IMR-90 (cell line): ENCODE results near the gene SAMD4B. TPM values are rescaled to one million over a fixed set of nuclear protein-coding genes. Genes with fewer than 3 reads are reported as not detected.

Experiments
- ATAC-seq: fragments of 200-7000 bp; cut with Tn5 transposase; 2 replicates; pipeline ENCODE4 v1.9.1; 2020; ENCODE audit warnings: low read depth, mild to moderate bottlenecking, moderate library complexity
- BruUV-seq: library from RNA; stranded (reverse); fragments of 400-500 nt; replicated peaks from 2 replicates; lab custom pipeline; 2021; lab: Mats Ljungman, UMichigan
- CTCF ChIA-PET: fragments of 300-600 bp; formaldehyde crosslinking; extraction: SDS; loops from one replicate; lab custom pipeline; 2021; ENCODE audit warnings: antibody characterized with exemption; lab: Yijun Ruan, JAX
- POLR2A ChIA-PET: fragments of 300-600 bp; sonication (Branson Sonifier 250); formaldehyde crosslinking; loops from one replicate; lab custom pipeline; 2022; ENCODE audit warnings: antibody characterized with exemption; ENCODE audit not compliant: unreplicated experiment; lab: Charles Lee
- DNase-seq: peaks from one replicate; pipeline ENCODE4 v3.0.0; 2013
- H2AFZ ChIP-seq: replicated peaks from 2 replicates; pipeline ENCODE3; 2013; ENCODE audit warnings: low read length, mild to moderate bottlenecking; ENCODE audit not compliant: poor library complexity
- H2AK5ac ChIP-seq: 2 replicates; pipeline ENCODE4 v1.6.1; 2013; ENCODE audit warnings: low read depth, low read length, inconsistent platforms
- H2AK9ac ChIP-seq: replicated peaks from 2 replicates; pipeline ENCODE3; 2013; ENCODE audit warnings: mild to moderate bottlenecking, low read depth, low read length, moderate library complexity; ENCODE audit not compliant: poor library complexity
- H2BK120ac ChIP-seq: 2 replicates; pipeline ENCODE4 v1.6.1; 2013; ENCODE audit warnings: low read depth, low read length, inconsistent platforms
- H2BK15ac ChIP-seq: 3 replicates; pipeline ENCODE4 v1.6.1; 2013; ENCODE audit warnings: low read depth, low read length, inconsistent platforms
- H2BK20ac ChIP-seq: 2 replicates; pipeline ENCODE4 v1.6.1; 2013; ENCODE audit warnings: low read depth, mild to moderate bottlenecking, inconsistent platforms, low read length, moderate library complexity
- H2BK5ac ChIP-seq: 2 replicates; pipeline ENCODE4 v1.6.1; 2013; ENCODE audit warnings: mild to moderate bottlenecking, low read depth, low read length, inconsistent platforms; ENCODE audit not compliant: poor library complexity, severe bottlenecking
- H3K14ac ChIP-seq: replicated peaks from 2 replicates; pipeline ENCODE4 v1.6.1; 2013; ENCODE audit warnings: low read depth, low read length, inconsistent platforms
- H3K18ac ChIP-seq: 2 replicates; pipeline ENCODE4 v1.6.1; 2013; ENCODE audit warnings: low read depth, low read length, control low read depth
- H3K23ac ChIP-seq: 2 replicates; pipeline ENCODE4 v1.6.1; 2013; ENCODE audit warnings: low read depth, low read length, inconsistent platforms
- H3K27ac ChIP-seq: 2 replicates; pipeline ENCODE4 v1.5.1; 2013; ENCODE audit warnings: mild to moderate bottlenecking, control low read depth, low read length; ENCODE audit not compliant: insufficient read depth
- H3K27me3 ChIP-seq: 2 replicates; pipeline ENCODE4 v1.6.1; 2013; ENCODE audit warnings: low read length; ENCODE audit not compliant: control insufficient read depth, insufficient read depth
- H3K36me3 ChIP-seq: 2 replicates; pipeline ENCODE4 v1.6.1; 2013; ENCODE audit warnings: low read length, mixed read lengths; ENCODE audit not compliant: control insufficient read depth, insufficient read depth
- H3K4ac ChIP-seq: 2 replicates; pipeline ENCODE4 v1.6.1; 2013; ENCODE audit warnings: low read depth, low read length, inconsistent platforms
- H3K4me1 ChIP-seq: 2 replicates; pipeline ENCODE4 v1.6.1; 2013; ENCODE audit warnings: low read length, mixed read lengths; ENCODE audit not compliant: control insufficient read depth, insufficient read depth
- H3K4me2 ChIP-seq: 2 replicates; pipeline ENCODE4 v1.6.1; 2013; ENCODE audit warnings: low read depth, mild to moderate bottlenecking, control low read depth, low read length, moderate library complexity
- H3K4me3 ChIP-seq: 2 replicates; pipeline ENCODE4 v1.5.1; 2013; ENCODE audit warnings: low read depth, mild to moderate bottlenecking, control low read depth, low read length, moderate library complexity; ENCODE audit not compliant: insufficient read depth
- H3K56ac ChIP-seq: 2 replicates; pipeline ENCODE4 v1.6.1; 2013; ENCODE audit warnings: low read length, inconsistent platforms; ENCODE audit not compliant: insufficient read depth; ENCODE audit errors: extremely low read depth
- H3K79me1 ChIP-seq, 2 experiments: 2 replicates each; pipeline ENCODE4 v1.6.1; 2013; ENCODE audit warnings: low read length in 2 of 2, inconsistent platforms in 1 of 2, low read depth in 1 of 2
- H3K9ac ChIP-seq: 2 replicates; pipeline ENCODE4 v1.6.1; 2013; ENCODE audit warnings: low read depth, low read length, control low read depth
- H3K9me1 ChIP-seq: 2 replicates; pipeline ENCODE4 v1.6.1; 2013; ENCODE audit warnings: low read length, inconsistent platforms; ENCODE audit not compliant: insufficient read depth
- H3K9me3 ChIP-seq: 2 replicates; pipeline ENCODE4 v1.6.1; 2013; ENCODE audit warnings: low read length; ENCODE audit not compliant: control insufficient read depth, insufficient read depth
- H4K20me1 ChIP-seq: 2 replicates; pipeline ENCODE4 v1.6.1; 2013; ENCODE audit warnings: low read length, inconsistent platforms; ENCODE audit not compliant: insufficient read depth
- H4K5ac ChIP-seq: 2 replicates; pipeline ENCODE4 v1.6.1; 2013; ENCODE audit warnings: mild to moderate bottlenecking, low read depth, low read length, control low read depth
- H4K8ac ChIP-seq, 2 experiments: 2 replicates each; pipeline ENCODE4 v1.6.1; 2013; ENCODE audit warnings: low read depth in 2 of 2, low read length in 2 of 2, control low read depth in 1 of 2, inconsistent platforms in 1 of 2
- H4K91ac ChIP-seq: 2 replicates; pipeline ENCODE4 v1.6.1; 2013; ENCODE audit warnings: low read depth, low read length, inconsistent platforms; ENCODE audit not compliant: insufficient read depth
- MAZ ChIP-seq: IDR thresholded peaks from 2 replicates; pipeline ENCODE4 v1.6.1; 2012; ENCODE audit warnings: low read depth, mild to moderate bottlenecking, low read length, improper control_type of control experiment, moderate library complexity, borderline replicate concordance
- MXI1 ChIP-seq: IDR thresholded peaks from 2 replicates; pipeline ENCODE4 v1.6.1; 2012; ENCODE audit warnings: low read depth, mild to moderate bottlenecking, low read length, moderate library complexity, borderline replicate concordance
- RAD21 ChIP-seq: IDR thresholded peaks from 2 replicates; pipeline ENCODE4 v1.6.1; 2012; ENCODE audit warnings: low read length, improper control_type of control experiment
- WGBS, 2 experiments: methylation state at CpG; one replicate each; pipeline versions ENCODE4 v1.1.5 to v1.1.7; 2013; ENCODE audit warnings: missing lambda C conversion rate in 2 of 2; ENCODE audit not compliant: insufficient read length in 1 of 2; ENCODE audit errors: extremely low coverage in 2 of 2; 5-methylcytosine and 5-hydroxymethylcytosine counted together
- dilution Hi-C: fragments of 300-500 bp; cut with HindIII; formaldehyde crosslinking; loops from one replicate; pipeline ENCODE4 v1.14.3; 2018; ENCODE audit warnings: low sequenced_read_pairs; ENCODE audit not compliant: unreplicated experiment
- in situ Hi-C: fragments of 300-500 bp; cut with MboI; formaldehyde crosslinking; loops from 3 replicates; pipeline ENCODE4 v1.14.3; 2019; ENCODE audit warnings: low sequenced_read_pairs, inconsistent platforms, mixed read lengths
- intact Hi-C: fragments of 100-400 bp; cut with micrococcal nuclease; formaldehyde crosslinking; loops from 2 replicates; pipeline ENCODE4 v1.10.0; 2022
- polyA plus RNA-seq, 3 experiments: library from polyadenylated mRNA; depleted of rRNA; stranded (reverse); fragments of >200 nt; gene quantifications; 2 replicates each; pipeline ENCODE4 v1.2.3, GENCODE V29; 2012; ENCODE audit warnings: low replicate concordance in 1 of 3
- total RNA-seq: library from RNA; depleted of rRNA; stranded (reverse); fragments of >200 nt; gene quantifications from 2 replicates; pipeline ENCODE4 v1.2.3, GENCODE V29; 2012
- TF ChIP-seq, protein P1 (sequence below): fragments of 150-350 bp; IDR thresholded peaks from 2 replicates; pipeline ENCODE4 v1.6.1; 2016; ENCODE audit warnings: low read depth, mild to moderate bottlenecking, low read length, moderate library complexity, borderline replicate concordance
- TF ChIP-seq, protein P2 (sequence below): fragments of 150-350 bp; IDR thresholded peaks from 2 replicates; pipeline ENCODE4 v1.6.1; 2017; ENCODE audit warnings: mild to moderate bottlenecking, antibody characterized with exemption, low read length, low read depth

Gene SAMD4B
- total and polyA plus RNA-seq, 2 of the 4 experiments (the other 2 are of a cell fraction), result 18.3 to 97.2 TPM

DNA sequence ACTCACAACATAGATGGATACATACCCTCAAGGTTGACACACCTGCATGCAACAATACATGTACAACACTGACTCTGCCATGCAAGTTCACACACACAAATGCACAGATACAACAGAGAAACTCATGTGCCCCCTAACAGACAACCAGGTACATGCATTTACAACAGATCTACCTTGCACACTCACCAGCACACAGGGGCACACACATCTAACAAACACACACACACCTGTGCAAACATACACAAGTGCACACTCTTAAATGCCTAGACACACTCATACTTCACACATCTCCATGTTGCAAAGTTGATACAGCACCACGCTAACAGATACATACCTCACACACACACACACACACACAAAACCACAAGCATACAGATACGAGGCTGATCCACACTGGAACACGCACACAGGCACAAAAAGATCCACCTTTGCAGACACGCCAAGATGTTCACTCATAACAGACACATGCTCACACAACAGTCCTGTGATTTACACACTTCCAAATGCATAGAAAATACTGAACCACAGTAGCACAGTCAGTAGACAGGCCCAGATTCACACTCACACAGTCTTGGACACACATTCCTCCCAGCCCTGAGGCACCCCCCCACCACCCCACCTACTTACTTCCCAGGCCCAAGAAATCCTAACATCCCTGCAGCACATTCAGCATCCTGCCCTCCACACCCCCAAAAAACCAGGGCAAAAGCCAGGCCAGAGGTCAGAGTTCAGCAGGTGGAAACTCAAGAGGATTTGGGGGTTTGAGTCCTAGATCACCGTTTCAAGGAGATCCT, 22.9 kb upstream of the SAMD4B start:
- Histone ChIP-seq H2AK5ac (peak overlapping the region; percentile 8; the same call in 1 of the 2 replicates), H3K23ac (no peak overlapping the region; the same call in 1 of the 2 replicates), H2BK20ac (no peak overlapping the region), H2AFZ (peak overlapping the region; percentile 51), H3K4me2 (no peak overlapping the region), H2BK15ac (no peak overlapping the region), H2AK9ac (peak overlapping the region; percentile 76), H2BK5ac (peak overlapping the region; percentile 32), H3K9ac (no peak overlapping the region), H3K4ac (no peak overlapping the region), H3K36me3 (no peaks in the 10 kb centered on the region), H4K8ac (no peak overlapping the region), H4K91ac (no peak overlapping the region), H3K4me1 (peaks cover 2% of the 10 kb centered on the region; the same call in 1 of the 2 replicates), H4K5ac (no peak overlapping the region), H2BK120ac (no peak overlapping the region), H3K14ac (no peak overlapping the region), H3K56ac (no peak overlapping the region), H3K9me3 (no peaks in the 10 kb centered on the region), H3K27ac (no peak overlapping the region), H3K9me1 (no peaks in the 10 kb centered on the region), H3K27me3 (peaks cover 30% of the 10 kb centered on the region), H3K79me1 (no peaks in the 10 kb centered on the region), H4K20me1 (no peaks in the 10 kb centered on the region; the same call in 1 of the 2 replicates), H3K4me3 (no peak overlapping the region), H3K18ac (no peak overlapping the region)
- in situ Hi-C loops, result no loop called here
- ChIA-PET CTCF (no interaction called here), POLR2A (no interaction called here)
- BruUV-seq, result no TSS peak
- intact Hi-C loops, result no loop called here
- TF ChIP-seq, protein P1, sequence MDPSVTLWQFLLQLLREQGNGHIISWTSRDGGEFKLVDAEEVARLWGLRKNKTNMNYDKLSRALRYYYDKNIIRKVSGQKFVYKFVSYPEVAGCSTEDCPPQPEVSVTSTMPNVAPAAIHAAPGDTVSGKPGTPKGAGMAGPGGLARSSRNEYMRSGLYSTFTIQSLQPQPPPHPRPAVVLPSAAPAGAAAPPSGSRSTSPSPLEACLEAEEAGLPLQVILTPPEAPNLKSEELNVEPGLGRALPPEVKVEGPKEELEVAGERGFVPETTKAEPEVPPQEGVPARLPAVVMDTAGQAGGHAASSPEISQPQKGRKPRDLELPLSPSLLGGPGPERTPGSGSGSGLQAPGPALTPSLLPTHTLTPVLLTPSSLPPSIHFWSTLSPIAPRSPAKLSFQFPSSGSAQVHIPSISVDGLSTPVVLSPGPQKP, result no peak
- TF ChIP-seq MXI1 (no peak), MAZ (no peak), RAD21 (no peak)
- TF ChIP-seq, protein P2, sequence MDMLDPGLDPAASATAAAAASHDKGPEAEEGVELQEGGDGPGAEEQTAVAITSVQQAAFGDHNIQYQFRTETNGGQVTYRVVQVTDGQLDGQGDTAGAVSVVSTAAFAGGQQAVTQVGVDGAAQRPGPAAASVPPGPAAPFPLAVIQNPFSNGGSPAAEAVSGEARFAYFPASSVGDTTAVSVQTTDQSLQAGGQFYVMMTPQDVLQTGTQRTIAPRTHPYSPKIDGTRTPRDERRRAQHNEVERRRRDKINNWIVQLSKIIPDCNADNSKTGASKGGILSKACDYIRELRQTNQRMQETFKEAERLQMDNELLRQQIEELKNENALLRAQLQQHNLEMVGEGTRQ, result no peak
- DNase-seq, result no peak
- 93% methylated on average over 4 of the region's 5 CpGs; no CpG with 5 or more reads in 1 of the 2 experiments for WGBS, 2 experiments
- no peak for ATAC-seq
- dilution Hi-C loops, result no loop called here
